Prostate gland (tissue), 2 donors: ENCODE data around the gene KLF13.
"Not testable (repeated sequence)": the region's sequence is repeated elsewhere in the genome, so short reads cannot be mapped to it uniquely, and the experiment has no call there.

Experiments used
- POLR2A ChIP-seq: fragments of 450-650 bp; IDR thresholded peaks from one replicate; pipeline ENCODE4 v1.6.1; 2016; ENCODE audit warnings: antibody characterized with exemption, mild to moderate bottlenecking
- POLR2AphosphoS5 ChIP-seq: sonication (generic); formaldehyde crosslinking; IDR thresholded peaks from one replicate; pipeline ENCODE4 v1.6.1; 2017; ENCODE audit warnings: antibody characterized with exemption
- TF ChIP-seq, protein P1 (sequence below), 4 experiments: fragments of 200-600 bp in 2 of 4; fragments of 450-650 bp in 2 of 4; sonication (generic) in 2 of 4; IDR thresholded peaks; 1 replicate in 3 of 4; 2 replicates in 1 of 4; pipeline ENCODE4 v1.5.1; 2016 to 2019; ENCODE audit warnings: antibody characterized with exemption in 4 of 4, mild to moderate bottlenecking in 2 of 4, moderate library complexity in 2 of 4

DNA sequence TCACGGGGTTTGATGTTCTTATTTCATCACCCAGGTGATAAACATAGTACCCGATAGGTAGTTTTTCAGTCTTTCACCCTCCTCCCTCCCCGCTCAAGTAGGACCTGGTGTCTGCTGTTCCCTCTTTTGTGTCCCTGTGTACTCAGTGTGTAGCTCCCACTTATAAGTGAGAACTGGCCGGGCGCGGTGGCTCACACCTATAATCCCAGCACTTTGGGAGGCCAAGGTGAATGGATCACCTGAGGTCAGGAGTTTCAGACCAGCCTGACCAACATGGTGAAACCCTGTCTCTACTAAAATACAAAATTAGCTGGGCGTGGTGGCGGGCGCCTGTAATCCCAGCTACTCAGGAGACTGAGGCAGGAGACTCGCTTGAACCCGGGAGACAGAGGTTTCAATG lies 29.5 kb downstream of the KLF13 start:
- TF ChIP-seq, protein P1, sequence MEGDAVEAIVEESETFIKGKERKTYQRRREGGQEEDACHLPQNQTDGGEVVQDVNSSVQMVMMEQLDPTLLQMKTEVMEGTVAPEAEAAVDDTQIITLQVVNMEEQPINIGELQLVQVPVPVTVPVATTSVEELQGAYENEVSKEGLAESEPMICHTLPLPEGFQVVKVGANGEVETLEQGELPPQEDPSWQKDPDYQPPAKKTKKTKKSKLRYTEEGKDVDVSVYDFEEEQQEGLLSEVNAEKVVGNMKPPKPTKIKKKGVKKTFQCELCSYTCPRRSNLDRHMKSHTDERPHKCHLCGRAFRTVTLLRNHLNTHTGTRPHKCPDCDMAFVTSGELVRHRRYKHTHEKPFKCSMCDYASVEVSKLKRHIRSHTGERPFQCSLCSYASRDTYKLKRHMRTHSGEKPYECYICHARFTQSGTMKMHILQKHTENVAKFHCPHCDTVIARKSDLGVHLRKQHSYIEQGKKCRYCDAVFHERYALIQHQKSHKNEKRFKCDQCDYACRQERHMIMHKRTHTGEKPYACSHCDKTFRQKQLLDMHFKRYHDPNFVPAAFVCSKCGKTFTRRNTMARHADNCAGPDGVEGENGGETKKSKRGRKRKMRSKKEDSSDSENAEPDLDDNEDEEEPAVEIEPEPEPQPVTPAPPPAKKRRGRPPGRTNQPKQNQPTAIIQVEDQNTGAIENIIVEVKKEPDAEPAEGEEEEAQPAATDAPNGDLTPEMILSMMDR (IDR thresholded peaks at IDR 0.05): not testable (repeated sequence)
- not testable (repeated sequence) for TF ChIP-seq POLR2A, POLR2AphosphoS5
